Right cardiac atrium (tissue), 5 donors: ENCODE measurements around the gene TM2D1. TPM values are rescaled to one million over a fixed set of nuclear protein-coding genes. Genes with fewer than 3 reads are reported as not detected.
"Not testable (repeated sequence)": the region's sequence is repeated elsewhere in the genome, so short reads cannot be mapped to it uniquely, and the experiment has no call there.

Experiments used
- ATAC-seq, 2 donors: fragments of 200-7000 bp; cut with Tn5 transposase; one replicate each; pipeline versions ENCODE4 v1.8.0 to v1.9.1; 2020; ENCODE audit warnings: moderate library complexity in 2 of 2, mild to moderate bottlenecking in 1 of 2
- DNase-seq, 3 donors: peaks; one replicate each; pipeline ENCODE4 v3.0.0-alpha.2; 2020
- H3K27ac ChIP-seq: one replicate; pipeline ENCODE4 v1.5.1; 2013; ENCODE audit warnings: mild to moderate bottlenecking, low read length, control low read depth, moderate library complexity
- H3K27me3 ChIP-seq: one replicate; pipeline ENCODE4 v1.6.1; 2013; ENCODE audit not compliant: control insufficient read depth, insufficient read depth
- H3K4me1 ChIP-seq: one replicate; pipeline ENCODE4 v1.6.1; 2013; ENCODE audit warnings: low read length; ENCODE audit not compliant: control insufficient read depth, insufficient read depth
- H3K4me3 ChIP-seq: one replicate; pipeline ENCODE4 v1.5.1; 2013; ENCODE audit warnings: low read length, control low read depth
- H3K9me3 ChIP-seq: one replicate; pipeline ENCODE4 v1.6.1; 2013; ENCODE audit warnings: low read length; ENCODE audit not compliant: control insufficient read depth
- WGBS: extraction: QIAGEN DNeasy Blood & Tissue Kit; methylation state at CpG from one replicate; pipeline ENCODE4 v1.1.7; 2013; 5-methylcytosine and 5-hydroxymethylcytosine counted together
- intact Hi-C, 4 donors: fragments of 100-400 bp; cut with DNase I; formaldehyde crosslinking; loops; one replicate each; pipeline versions ENCODE4 v1.11.0 to v1.14.0; 2022 to 2023
- polyA plus RNA-seq: library from polyadenylated mRNA; stranded (reverse); fragments of 200-250 nt; gene quantifications from one replicate; pipeline ENCODE4 v1.2.3, GENCODE V29; 2013
- total RNA-seq, 4 donors: library from RNA; stranded (reverse); fragmentation: NEBNext Ultra II Directional; extraction: Animal tissue kit (Norgen Biotek cat#: 25700); gene quantifications; one replicate each; pipeline ENCODE4 v1.2.1, GENCODE V29; 2021
- donor health status: healthy with polysubstance abuse.
- donor health status: DM: no; HTN: yes; CAD: no.
- donor health status: DM: no; HTN: no; CAD: no.
- donor health status: DM: no; HTN: yes; CAD: no; lungs with severe emphysema.
- donor health status: DM: yes; HTN: yes; CAD: no.

TM2D1 gene
- total and polyA plus RNA-seq, 5 donors = 40.2 to 47.3 (median 43.2) TPM

- ATAC-seq (no peak), DNase-seq (no peak)
- Histone ChIP-seq H3K27me3 (no peaks in the 10 kb centered on the region), H3K27ac (no peak overlapping the region), H3K4me1 (peaks cover 3% of the 10 kb centered on the region), H3K9me3 (no peaks in the 10 kb centered on the region), H3K4me3 (peak overlapping the region; percentile 95)
- intact Hi-C loops = no loop called here
- WGBS = 80% methylated on average over 6 of the region's 6 CpGs
Measured at GRCh38 chr1:61743716-61744580, 19.0 kb upstream of the TM2D1 start.

- Histone ChIP-seq H3K9me3 (no peaks in the 10 kb centered on the region), H3K4me3 (peak overlapping the region; percentile 95), H3K4me1 (peaks cover 3% of the 10 kb centered on the region), H3K27me3 (no peaks in the 10 kb centered on the region), H3K27ac (peak overlapping the region; percentile 79)
- ATAC-seq (no peak), DNase-seq (no peak)
- intact Hi-C loops = no loop called here
- WGBS = 53% methylated on average over 5 of the region's 5 CpGs
Measured at GRCh38 chr1:61743431-61743705, 18.4 kb upstream of the TM2D1 start.

- intact Hi-C loops = no loop called here
- Histone ChIP-seq H3K4me3 (peak overlapping the region; percentile 95), H3K4me1 (peaks cover 3% of the 10 kb centered on the region), H3K9me3 (no peaks in the 10 kb centered on the region), H3K27ac (peak overlapping the region; percentile 79), H3K27me3 (no peaks in the 10 kb centered on the region)
- WGBS = under 1% methylated on average over 74 of the region's 74 CpGs
- ATAC-seq = peak; percentile 93 to 94
- DNase-seq = peak; percentile 60 to 91 (median 90)
Measured at GRCh38 chr1:61742620-61743430, 17.9 kb upstream of the TM2D1 start.

- 5% methylated on average over 54 of the region's 54 CpGs for whole genome bisulfite sequencing
- H3K27me3 ChIP-seq = no peaks in the 10 kb centered on the region
- H3K9me3 ChIP-seq = no peaks in the 10 kb centered on the region
- H3K27ac ChIP-seq = peak within 1 kb of the TSS; percentile 79
- H3K4me1 ChIP-seq = peaks cover 3% of the 10 kb centered on the region
- peak within 1 kb of the TSS; percentile 95 for H3K4me3 ChIP-seq
- peak; percentile 79 for ATAC-seq
- intact Hi-C loops = no loop called here
- peak; percentile 41 to 84 (median 78) for DNase-seq
Measured at GRCh38 chr1:61741711-61742619, 17.0 kb upstream of the TM2D1 start, which contains the start of gene PATJ. Gene PATJ, plus strand, starts transcription at chr1:61742480. Its CDS starts 20,413 bp downstream, at chr1:61762893.

- DNase-seq = no peak
- ATAC-seq = no peak
- no peaks in the 10 kb centered on the region for H3K9me3 ChIP-seq
- no peaks in the 10 kb centered on the region for H3K27me3 ChIP-seq
- intact Hi-C loops = no loop called here
- H3K4me1 ChIP-seq = peaks cover 3% of the 10 kb centered on the region
- no peak overlapping the region for H3K4me3 ChIP-seq
- 94% methylated on average over 19 of the region's 19 CpGs for WGBS
- H3K27ac ChIP-seq = no peak overlapping the region
Measured at GRCh38 chr1:61740751-61741700, 16.1 kb upstream of the TM2D1 start.

- H3K4me1 ChIP-seq = no peaks in the 10 kb centered on the region
- H3K4me3 ChIP-seq = no peak overlapping the region
- DNase-seq (no peak), ATAC-seq (no peak)
- no peaks in the 10 kb centered on the region for H3K27me3 ChIP-seq
- intact Hi-C loops = no loop called here
- 55% methylated on average over 3 of the region's 3 CpGs for WGBS
- no peaks in the 10 kb centered on the region for H3K9me3 ChIP-seq
- H3K27ac ChIP-seq = no peak overlapping the region
Measured at GRCh38 chr1:61732726-61733125, 7.8 kb upstream of the TM2D1 start.

GRCh38 chr1:61730679-61731078 lies 5.7 kb upstream of the TM2D1 start:
- ATAC-seq, H3K9me3 ChIP-seq, DNase-seq, H3K27ac ChIP-seq, intact Hi-C loops, H3K4me3 ChIP-seq, H3K27me3 ChIP-seq, H3K4me1 ChIP-seq: not testable (repeated sequence)
- WGBS = 0% methylated on average over 1 of the region's 1 CpG

GRCh38 chr1:61727544-61727943 lies 2.6 kb upstream of the TM2D1 start:
- DNase-seq = no peak

GRCh38 chr1:61724506-61724812 lies 482 bp downstream of the TM2D1 start:
- WGBS = 2% methylated on average over 3 of the region's 3 CpGs
- H3K27ac ChIP-seq = peak overlapping the region; percentile 94
- H3K4me1 ChIP-seq = no peaks in the 10 kb centered on the region
- H3K9me3 ChIP-seq = no peaks in the 10 kb centered on the region
- peak overlapping the region; percentile 94 for H3K4me3 ChIP-seq
- no peak for ATAC-seq
- intact Hi-C loops = no loop called here
- H3K27me3 ChIP-seq = no peaks in the 10 kb centered on the region
- DNase-seq = no peak

More at GRCh38 chr1:61727544-61727943, 2.6 kb upstream of the TM2D1 start:
- no peaks in the 10 kb centered on the region for H3K27me3 ChIP-seq
- H3K4me1 ChIP-seq = no peaks in the 10 kb centered on the region
- no peak overlapping the region for H3K27ac ChIP-seq
- ATAC-seq = no peak
- no peak overlapping the region for H3K4me3 ChIP-seq
- WGBS = 83% methylated on average over 3 of the region's 3 CpGs
- intact Hi-C loops = no loop called here
- no peaks in the 10 kb centered on the region for H3K9me3 ChIP-seq
